ENCODE results near the gene TSACC.

TSACC gene

GRCh38 chr1:156376958-156377919 lies 38.9 kb downstream of the TSACC start:
- no peak for DNase-seq

- DNase-seq: no peak
Measured at GRCh38 chr1:156378557-156378956, 40.2 kb downstream of the TSACC start.

- no peak for DNase-seq
Measured at GRCh38 chr1:156379420-156380165, 41.3 kb downstream of the TSACC start.

GRCh38 chr1:156382561-156382960 lies 44.2 kb downstream of the TSACC start:
- DNase-seq: no peak

- DNase-seq: peak; percentile 55
Measured at GRCh38 chr1:156383023-156383422, 44.7 kb downstream of the TSACC start.

GRCh38 chr1:156384007-156384406 lies 45.7 kb downstream of the TSACC start:
- no peak for DNase-seq

GRCh38 chr1:156384658-156385057 lies 46.3 kb downstream of the TSACC start:
- no peak for DNase-seq

GRCh38 chr1:156385534-156386031 lies 47.3 kb downstream of the TSACC start:
- peak; percentile 69 for DNase-seq

- DNase-seq: no peak
Measured at GRCh38 chr1:156386134-156386901, 48.0 kb downstream of the TSACC start.

- no peak for DNase-seq
Measured at GRCh38 chr1:156386949-156387869, 48.9 kb downstream of the TSACC start.

- no peak for DNase-seq
Measured at GRCh38 chr1:156387870-156388173, 49.5 kb downstream of the TSACC start.

- no peak for DNase-seq
Measured at GRCh38 chr1:156388174-156389137, 50.1 kb downstream of the TSACC start.

- DNase-seq: no peak
Measured at GRCh38 chr1:156389311-156389710, 51.0 kb downstream of the TSACC start.

GRCh38 chr1:156390469-156391365 lies 52.4 kb downstream of the TSACC start:
- no peak for DNase-seq

- no peak for DNase-seq
Measured at GRCh38 chr1:156391366-156391677, 53.0 kb downstream of the TSACC start.

- DNase-seq: no peak
Measured at GRCh38 chr1:156391701-156392100, 53.4 kb downstream of the TSACC start.

GRCh38 chr1:156392452-156392853 lies 54.1 kb downstream of the TSACC start:
- no peak for DNase-seq

- DNase-seq: no peak
Measured at GRCh38 chr1:156393095-156393494, 54.8 kb downstream of the TSACC start.

GRCh38 chr1:156394082-156394481 lies 55.8 kb downstream of the TSACC start:
- no peak for DNase-seq

Data from activated CD4-positive, alpha-beta T cell treated with anti-CD3 and anti-CD28 coated beads, Interleukin-2, amount 50 U/mL, for 4 hours (primary cell).